Kidney (tissue), 14 donors: Measurements from ENCODE around the gene NOX5. TPM values are rescaled to one million over a fixed set of nuclear protein-coding genes. Genes with fewer than 3 reads are reported as not detected.
A peak's percentile ranks its signal among the peaks of the same experiment; 100 is the strongest.

Source experiments
- DNase-seq, 5 donors: peaks; one replicate each; pipeline ENCODE4 v3.0.0-alpha.2; 2013 to 2020
- FAIRE-seq: peaks from 2 replicates; lab custom pipeline; 2012; peaks lifted over from hg19 to GRCh38; lab: Jason Lieb, UNC
- H3K27ac ChIP-seq, 2 donors: one replicate each; pipeline ENCODE4 v1.7.0; 2013; ENCODE audit warnings: low read depth in 2 of 2, low read length in 2 of 2, inconsistent platforms in 1 of 2
- H3K27me3 ChIP-seq: one replicate; pipeline ENCODE4 v1.7.1; 2013; ENCODE audit warnings: low read length, inconsistent platforms; ENCODE audit not compliant: control insufficient read depth, insufficient read depth
- H3K36me3 ChIP-seq, 3 donors: one replicate each; pipeline versions ENCODE4 v1.7.0 to v1.7.1; 2013; ENCODE audit warnings: low read length in 3 of 3, control low read depth in 1 of 3, inconsistent platforms in 1 of 3; ENCODE audit not compliant: insufficient read depth in 3 of 3, control insufficient read depth in 2 of 3
- H3K4me1 ChIP-seq, 3 donors: one replicate each; pipeline versions ENCODE4 v1.7.0 to v1.7.1; 2013; ENCODE audit warnings: low read length in 3 of 3, inconsistent platforms in 1 of 3, low read depth in 1 of 3; ENCODE audit not compliant: control insufficient read depth in 2 of 3, insufficient read depth in 2 of 3
- H3K4me3 ChIP-seq, 3 donors: one replicate each; pipeline versions ENCODE4 v1.7.0 to v1.8.1; 2013; ENCODE audit warnings: low read length in 3 of 3, control low read depth in 1 of 3, inconsistent platforms in 1 of 3
- H3K9ac ChIP-seq, 3 donors: one replicate each; pipeline versions ENCODE4 v1.7.0 to v1.7.1; 2013; ENCODE audit warnings: low read length in 3 of 3, control low read depth in 1 of 3, inconsistent platforms in 1 of 3
- H3K9me3 ChIP-seq, 3 donors: one replicate each; pipeline versions ENCODE4 v1.7.0 to v1.7.1; 2013; ENCODE audit warnings: low read length in 3 of 3, control low read depth in 1 of 3, inconsistent platforms in 1 of 3; ENCODE audit not compliant: control insufficient read depth in 2 of 3, insufficient read depth in 1 of 3
- CTCF ChIP-seq: IDR thresholded peaks from 3 replicates; pipeline ENCODE4 v1.5.1; 2012; ENCODE audit warnings: mild to moderate bottlenecking, moderate library complexity, borderline replicate concordance; ENCODE audit not compliant: insufficient read depth; ENCODE audit errors: extremely low read depth
- intact Hi-C: fragments of 100-400 bp; cut with DNase I; formaldehyde crosslinking; loops from one replicate; pipeline ENCODE4 v1.11.1; 2022
- polyA plus RNA-seq: library from polyadenylated mRNA; stranded (reverse); fragments of 350-450 nt; fragmentation: Illumina TruSeq; extraction: RNeasy Lipid Tissue Mini Kit (QIAGEN cat#74804); gene quantifications from one replicate; pipeline ENCODE4 v1.2.3, GENCODE V29; 2014; ENCODE audit warnings: low read depth, low replicate concordance; ENCODE audit not compliant: insufficient read depth
- total RNA-seq: library from RNA; stranded (reverse); fragmentation: NEBNext Ultra II Directional; extraction: Animal tissue kit (Norgen Biotek cat#: 25700); gene quantifications from one replicate; pipeline ENCODE4 v1.2.1, GENCODE V29; 2021
- donor health status: control.
- donor health status: control.
- donor health status: control.
- donor health status: control.
- donor health status: control.
- donor health status: DM: yes; HTN: yes; CAD: no.
- donor health status: Normal renal cell carcinoma (clear cell type).

The NOX5 gene
- total and polyA plus RNA-seq, 2 donors from 2014 or later = 0.19 to 0.60 TPM

DNA sequence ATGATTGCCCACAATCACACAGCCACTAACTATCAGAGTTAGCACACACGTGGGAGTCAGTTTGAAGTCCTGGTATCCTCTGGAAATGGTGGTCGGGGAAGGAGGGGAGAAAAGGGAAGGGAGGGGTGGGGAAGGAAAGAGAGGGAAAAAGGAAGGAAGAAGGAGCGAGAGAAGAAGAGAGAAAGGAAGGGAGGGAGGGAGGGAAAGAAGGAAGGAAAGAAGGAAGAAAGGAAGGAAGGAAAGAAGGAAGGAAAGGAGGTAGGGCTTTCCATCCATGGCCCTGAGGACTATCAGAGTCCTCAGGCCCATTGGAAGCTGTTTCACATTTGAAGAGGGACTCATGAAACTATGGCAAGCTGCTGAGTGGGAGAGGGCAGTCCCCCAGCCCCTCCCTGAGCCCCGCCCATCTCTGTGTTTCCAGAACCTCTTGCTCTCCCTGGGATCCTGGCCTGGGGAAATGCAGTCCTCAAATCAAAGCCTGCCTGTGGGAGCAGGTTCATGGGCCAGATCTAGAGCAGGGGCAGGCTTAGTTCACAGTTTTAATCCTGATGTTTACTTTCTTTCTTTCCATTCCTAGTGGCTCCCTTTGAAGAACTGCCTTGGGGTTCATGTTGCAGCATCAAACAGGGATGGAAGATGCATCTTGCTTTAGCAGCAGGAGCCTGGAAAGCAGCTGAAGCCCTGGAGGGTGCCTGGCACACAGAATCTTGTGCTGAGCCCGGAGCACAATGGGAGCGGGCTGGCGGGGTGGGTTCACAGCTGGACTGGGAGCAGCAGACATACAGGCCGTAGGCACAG is 79.8 kb downstream of the NOX5 start:
- no peak for DNase-seq
- no peaks in the 10 kb centered on the region for H3K4me1 ChIP-seq
- FAIRE-seq = no peak
- no peak overlapping the region for H3K9ac ChIP-seq
- H3K36me3 ChIP-seq = no peaks in the 10 kb centered on the region
- no peaks in the 10 kb centered on the region for H3K9me3 ChIP-seq
- intact Hi-C loops = no loop called here
- H3K4me3 ChIP-seq = no peak overlapping the region
- H3K27ac ChIP-seq = no peak overlapping the region
- no peaks in the 10 kb centered on the region for H3K27me3 ChIP-seq
- no peak for TF ChIP-seq CTCF

DNA sequence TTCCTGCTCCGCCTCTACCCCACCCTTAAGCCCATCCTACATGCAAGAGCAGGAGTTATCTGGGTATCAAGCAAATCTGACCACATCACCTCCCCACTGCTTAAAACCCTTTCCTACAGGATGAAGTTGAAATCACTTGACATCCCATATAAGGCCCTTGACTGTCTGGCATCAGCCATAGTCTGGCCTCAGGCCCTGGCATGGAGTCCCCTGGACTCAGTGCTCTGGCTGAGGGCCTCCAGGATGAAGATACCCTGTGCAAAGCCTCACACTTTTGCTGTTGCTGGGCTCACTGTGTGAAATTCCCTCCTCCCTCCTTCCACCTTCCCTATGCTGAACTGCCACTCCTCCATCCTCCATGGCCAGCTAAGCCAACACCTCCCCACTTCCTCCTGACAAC is 80.8 kb downstream of the NOX5 start:
- H3K9me3 ChIP-seq = no peaks in the 10 kb centered on the region
- TF ChIP-seq CTCF = no peak
- H3K4me3 ChIP-seq = no peak overlapping the region
- intact Hi-C loops = no loop called here
- no peaks in the 10 kb centered on the region for H3K4me1 ChIP-seq
- no peak overlapping the region for H3K27ac ChIP-seq
- no peaks in the 10 kb centered on the region for H3K36me3 ChIP-seq
- DNase-seq (no peak), FAIRE-seq (no peak)
- no peaks in the 10 kb centered on the region for H3K27me3 ChIP-seq
- no peak overlapping the region for H3K9ac ChIP-seq

GRCh38 chr15:69096196-69096595 is 81.7 kb downstream of the NOX5 start:
- Histone ChIP-seq H3K27ac (no peak overlapping the region), H3K9me3 (no peaks in the 10 kb centered on the region), H3K4me1 (no peaks in the 10 kb centered on the region), H3K36me3 (no peaks in the 10 kb centered on the region), H3K27me3 (no peaks in the 10 kb centered on the region), H3K4me3 (no peak overlapping the region), H3K9ac (no peak overlapping the region)
- DNase-seq (peak in 1 of 5 donors; percentile 56), FAIRE-seq (no peak)
- no peak for TF ChIP-seq CTCF
- intact Hi-C loops = no loop called here
